Occipital lobe (tissue), 2 donors: ENCODE measurements around the gene IGSF3. TPM values are rescaled to one million over a fixed set of nuclear protein-coding genes. Genes with fewer than 3 reads are reported as not detected.

ENCODE experiments used
- DNase-seq: peaks from one replicate; lab custom pipeline; 2025; lab: John Stamatoyannopoulos, UW
- total RNA-seq: library from RNA; depleted of rRNA; stranded (reverse); fragments of >200 nt; gene quantifications from one replicate; pipeline ENCODE4 v1.2.3, GENCODE V29; 2014

The IGSF3 gene
- total RNA-seq, 1 donor from 2014 or later = 115 TPM

DNA sequence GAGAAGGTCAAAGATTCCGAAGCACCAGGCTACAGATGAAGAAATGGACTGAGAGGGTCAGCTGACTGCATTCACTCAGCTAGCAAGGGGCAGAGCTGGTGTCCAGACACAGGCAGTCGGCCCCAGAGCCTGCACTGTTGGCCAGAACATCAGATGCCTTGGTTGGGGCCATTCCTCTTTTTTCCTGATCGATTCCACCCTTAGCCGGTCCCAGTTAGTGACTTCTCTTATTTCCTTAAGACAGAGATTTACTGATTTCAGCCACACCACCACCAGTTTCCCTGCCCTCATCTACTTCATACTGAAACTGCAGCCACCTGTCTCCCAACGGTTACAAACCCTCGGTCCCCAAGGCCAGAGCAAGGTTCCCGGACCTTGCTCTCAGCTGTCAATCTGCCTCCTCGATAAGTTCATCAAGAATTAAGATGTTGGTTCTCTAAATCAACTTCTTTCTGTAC lies 108.2 kb downstream of the IGSF3 start:
- DNase-seq = no peak

DNA sequence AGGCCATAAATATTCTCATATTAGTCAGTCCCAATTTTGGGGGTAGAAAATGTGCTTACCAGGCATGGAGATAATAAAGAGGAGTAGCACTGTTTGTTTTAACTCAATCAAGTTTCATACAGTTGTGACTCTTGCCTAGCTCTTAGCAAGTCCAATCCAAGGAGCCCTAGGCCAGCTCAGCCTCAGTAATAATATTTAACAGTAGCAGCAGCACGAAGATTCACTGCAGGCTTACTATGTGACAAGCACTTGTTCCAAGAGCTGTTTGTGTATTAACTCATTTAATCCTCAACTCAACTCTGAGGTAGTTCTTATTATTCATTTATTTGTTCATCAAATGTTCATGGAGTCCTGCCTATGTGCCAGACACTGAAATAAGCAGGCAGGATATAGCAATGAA lies 109.0 kb downstream of the IGSF3 start:
- DNase-seq = no peak

- no peak for DNase-seq
Measured at GRCh38 chr1:116558140-116558549, 109.4 kb downstream of the IGSF3 start.

DNA sequence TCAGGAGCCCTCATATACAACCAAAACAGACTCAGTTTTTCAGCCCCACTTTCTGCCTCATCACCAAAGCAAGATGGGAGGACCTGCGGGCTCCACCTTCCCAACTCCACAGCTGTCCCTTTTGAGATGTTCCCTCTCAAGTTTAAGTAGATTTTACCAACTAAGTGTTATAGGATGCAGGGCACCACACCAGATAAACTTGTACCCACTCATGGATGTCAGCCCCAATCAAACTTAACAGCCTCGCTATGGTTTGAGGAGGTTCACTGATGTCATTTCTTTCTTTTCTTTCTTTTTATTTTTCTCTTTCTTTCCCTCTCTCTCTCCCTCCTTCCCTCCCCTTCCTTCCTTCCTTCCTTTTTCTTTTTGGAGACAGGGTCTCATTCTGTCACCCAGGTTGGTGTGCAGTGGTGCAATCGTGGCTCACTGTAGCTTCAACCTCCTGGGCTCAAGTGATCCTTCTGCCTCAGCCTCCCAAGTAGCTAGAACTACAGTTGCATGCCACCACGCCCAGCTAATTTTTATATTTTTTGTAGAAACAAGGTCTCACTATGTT lies 110.1 kb downstream of the IGSF3 start:
- DNase-seq = no peak

DNA sequence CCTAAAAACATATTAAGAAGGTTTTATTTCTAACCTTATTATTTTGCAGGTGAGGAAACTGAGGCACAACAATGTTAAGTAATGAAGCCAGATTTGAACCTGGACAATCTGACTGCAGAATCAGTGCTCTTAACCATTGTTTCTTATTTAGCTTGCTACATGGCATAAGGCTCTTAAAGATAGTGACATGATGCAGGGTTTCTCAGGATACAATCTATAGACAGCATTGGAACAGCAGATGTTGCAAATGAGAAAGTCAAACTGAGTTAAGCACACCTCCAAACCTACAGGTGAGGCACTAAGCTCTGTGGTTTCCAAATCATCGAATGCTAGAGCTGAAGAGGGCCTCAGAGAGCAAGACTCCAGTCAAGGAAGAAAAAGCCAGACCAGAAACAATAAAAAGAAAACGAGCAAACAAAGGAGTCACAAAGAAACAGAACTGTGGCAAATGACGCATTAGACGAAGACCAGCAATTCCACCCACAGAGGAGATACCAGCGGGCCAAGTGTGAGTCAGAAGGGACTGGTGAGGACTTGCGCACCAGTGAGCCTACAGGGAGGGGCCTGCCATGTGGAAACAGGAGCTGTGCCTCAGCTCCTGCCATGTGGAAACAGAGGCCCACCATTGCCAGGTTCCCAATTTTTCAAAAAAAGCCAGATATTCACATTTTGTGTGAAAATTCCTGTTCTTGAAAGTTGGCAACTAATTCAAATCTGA lies 111.1 kb downstream of the IGSF3 start:
- peak; percentile 9 for DNase-seq

DNA sequence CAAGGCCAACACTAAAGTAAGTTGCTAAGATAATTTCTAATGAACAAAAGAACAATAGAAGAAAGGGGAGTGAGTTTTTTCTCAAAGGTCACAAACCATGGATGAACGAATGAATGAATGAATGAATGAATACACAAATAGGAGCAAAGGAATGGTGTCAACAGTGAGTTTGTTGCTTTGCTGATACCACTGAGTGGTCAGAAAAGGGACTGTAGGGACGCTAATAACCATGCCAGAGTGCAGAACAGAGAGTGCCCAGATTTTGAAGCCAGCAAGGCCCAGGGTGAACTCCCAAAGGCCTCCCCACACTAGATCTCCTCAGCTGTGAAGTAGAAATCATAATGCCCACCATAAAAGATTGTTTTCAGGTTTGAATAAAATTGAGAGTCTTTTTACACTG lies 112.6 kb downstream of the IGSF3 start:
- no peak for DNase-seq

- no peak for DNase-seq
Measured at GRCh38 chr1:116553386-116554115, 114.0 kb downstream of the IGSF3 start.

GRCh38 chr1:116546354-116546977 lies 121.1 kb downstream of the IGSF3 start:
- no peak for DNase-seq

DNA sequence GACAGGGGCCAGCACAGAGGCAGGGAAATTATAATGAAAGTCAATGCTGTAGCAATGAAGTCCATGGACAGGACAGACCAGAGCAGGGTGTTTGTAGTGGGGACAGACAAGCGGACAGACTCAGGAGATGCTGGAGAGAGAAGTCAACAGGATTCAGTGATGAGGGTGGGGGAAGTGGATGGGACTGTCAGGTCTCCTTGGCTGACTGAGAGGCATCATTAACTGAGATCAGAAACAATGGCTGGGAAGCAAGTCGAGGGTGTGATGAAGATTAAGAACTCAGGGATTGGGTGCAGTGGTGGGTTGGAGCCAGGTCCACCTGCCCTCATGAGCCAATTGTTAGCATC lies 122.2 kb downstream of the IGSF3 start:
- no peak for DNase-seq

- no peak for DNase-seq
Measured at GRCh38 chr1:116544588-116545358, 122.8 kb downstream of the IGSF3 start.

DNA sequence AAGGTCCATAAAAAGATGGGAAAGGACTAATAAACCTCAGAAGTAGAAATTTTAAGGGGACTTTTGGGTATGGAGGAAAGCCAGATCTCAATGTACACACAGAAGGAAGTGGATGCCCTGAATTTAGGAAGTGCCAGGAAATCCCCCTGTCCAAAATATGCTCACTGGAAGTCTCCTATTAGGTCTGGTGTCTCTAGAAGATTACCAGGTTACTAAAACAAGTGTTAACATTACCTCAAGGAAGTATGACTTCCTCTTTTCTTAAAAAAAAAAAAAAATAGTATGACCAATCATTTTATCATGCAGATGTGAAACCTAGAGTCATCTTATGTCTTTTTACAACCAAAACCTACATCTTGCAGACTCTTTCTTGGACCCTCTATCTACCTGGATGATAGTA lies 127.4 kb downstream of the IGSF3 start:
- no peak for DNase-seq

- DNase-seq = no peak
Measured at GRCh38 chr1:116538544-116538943, 129.0 kb downstream of the IGSF3 start.

- no peak for DNase-seq
Measured at GRCh38 chr1:116537898-116538297, 129.6 kb downstream of the IGSF3 start.

- DNase-seq = no peak
Measured at GRCh38 chr1:116537040-116537831, 130.3 kb downstream of the IGSF3 start.

DNA sequence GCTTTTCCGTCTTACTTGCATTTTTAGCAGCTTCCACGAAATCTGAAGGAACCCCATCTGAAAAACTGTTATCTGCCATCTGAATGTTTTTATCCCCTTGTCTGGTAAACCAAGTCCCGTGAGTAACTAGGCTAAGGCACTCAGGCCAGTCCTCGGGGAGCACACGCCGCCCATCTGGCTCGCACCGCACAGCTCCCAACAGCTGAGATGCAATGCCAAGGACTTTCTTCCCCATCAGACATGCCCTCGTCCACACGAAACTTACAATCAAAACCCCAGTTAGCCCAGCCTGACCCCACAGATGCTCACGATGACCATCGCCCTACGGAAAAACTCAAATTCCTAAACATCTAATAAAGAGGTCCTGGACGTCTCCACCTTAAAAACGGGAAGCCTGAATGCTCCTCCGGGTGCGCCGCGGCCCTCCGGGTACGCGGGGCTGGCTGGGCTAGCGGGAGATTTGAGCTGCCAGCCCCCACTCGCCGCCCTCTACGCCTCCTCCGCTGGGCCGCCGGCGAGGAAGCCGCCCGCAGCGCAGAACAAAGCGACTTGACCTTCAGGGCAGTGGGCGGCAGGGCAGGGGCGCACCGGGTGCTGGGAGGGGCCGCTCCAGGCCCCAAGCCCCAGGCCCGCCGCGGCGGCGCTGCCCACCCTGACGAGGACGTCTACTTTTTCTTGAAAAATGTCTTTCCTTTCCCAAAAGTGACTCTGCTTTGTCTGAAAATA lies 133.4 kb downstream of the IGSF3 start:
- DNase-seq = no peak

- no peak for DNase-seq
Measured at GRCh38 chr1:116533429-116533820, 134.1 kb downstream of the IGSF3 start.

- DNase-seq = no peak
Measured at GRCh38 chr1:116532671-116533428, 134.7 kb downstream of the IGSF3 start.

GRCh38 chr1:116531917-116532316 lies 135.6 kb downstream of the IGSF3 start:
- DNase-seq = no peak

GRCh38 chr1:116529681-116530080 lies 137.9 kb downstream of the IGSF3 start:
- no peak for DNase-seq
